IPS DF 19.7 (cell line): Measurements from ENCODE around the gene AMHR2.
A peak's percentile ranks its signal among the peaks of the same experiment; 100 is the strongest.
"Not testable (repeated sequence)": the region's sequence is repeated elsewhere in the genome, so short reads cannot be mapped to it uniquely, and the experiment has no call there.

Source experiments
- DNase-seq: peaks from one replicate; pipeline ENCODE4 v3.0.0-alpha.2; 2013; ENCODE audit warnings: low read depth, low spot score

AMHR2 gene

DNA sequence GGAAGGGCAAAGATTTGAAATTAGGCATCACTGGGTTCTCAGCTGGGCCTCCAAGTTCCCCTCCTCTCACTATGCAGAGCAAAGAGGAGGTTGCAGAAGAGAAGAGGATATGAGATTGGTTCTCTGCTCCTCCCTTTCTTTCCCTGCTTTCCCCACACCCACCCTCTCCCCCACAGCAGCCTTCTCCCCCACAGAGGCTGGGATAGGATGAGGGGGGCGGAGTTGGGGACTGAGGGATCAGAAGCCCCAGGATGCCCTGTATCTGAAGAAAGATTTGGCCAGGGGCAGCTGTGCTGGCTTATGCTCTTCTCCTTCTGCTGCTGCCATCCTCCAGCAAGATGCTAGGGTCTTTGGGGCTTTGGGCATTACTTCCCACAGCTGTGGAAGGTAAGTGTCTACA lies at the start of gene AMHR2:
Gene AMHR2 (plus strand): TSS at position 259 of the 400 bp plus-strand sequence. CDS start 80 bp downstream, at position 339.
- no peak for DNase-seq

DNA sequence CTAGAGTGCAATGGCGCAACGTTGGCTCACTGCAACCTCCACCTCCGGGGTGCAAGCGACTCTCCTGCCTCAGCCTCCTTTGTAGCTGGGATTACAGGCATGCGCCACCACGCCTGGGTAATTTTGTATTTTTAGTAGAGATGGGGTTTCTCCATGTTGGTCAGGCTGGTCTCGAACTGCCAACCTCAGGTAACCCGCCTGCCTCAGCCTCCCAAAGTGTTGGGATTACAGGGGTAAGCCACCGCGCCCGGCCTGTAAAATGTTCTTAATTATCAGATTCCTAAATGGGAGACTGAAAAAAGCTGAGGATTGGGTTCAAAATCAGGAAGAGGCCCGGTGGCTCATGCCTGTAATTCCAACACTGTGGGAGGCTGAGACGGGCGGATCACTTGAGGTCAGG lies 49.4 kb upstream of the AMHR2 start:
- not testable (repeated sequence) for DNase-seq

DNA sequence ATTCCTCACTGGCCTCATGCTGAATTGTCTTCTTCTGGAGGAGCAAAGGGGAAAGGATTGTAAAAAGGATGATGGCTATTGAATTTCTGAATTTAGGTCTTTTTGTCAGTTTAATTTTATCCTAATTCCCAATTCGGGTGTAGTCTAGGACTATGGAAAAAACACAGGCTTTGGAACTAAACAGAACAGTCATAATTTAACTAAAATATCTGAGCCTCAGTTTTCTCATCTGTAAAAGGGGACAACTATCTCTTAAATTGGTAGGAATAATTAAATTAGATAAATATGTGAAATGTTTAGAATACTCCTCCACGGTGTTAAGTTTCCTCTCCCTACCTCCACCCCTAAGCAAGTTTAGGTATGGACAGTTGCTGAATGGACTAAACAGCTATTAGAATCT lies 46.9 kb upstream of the AMHR2 start:
- no peak for DNase-seq

DNA sequence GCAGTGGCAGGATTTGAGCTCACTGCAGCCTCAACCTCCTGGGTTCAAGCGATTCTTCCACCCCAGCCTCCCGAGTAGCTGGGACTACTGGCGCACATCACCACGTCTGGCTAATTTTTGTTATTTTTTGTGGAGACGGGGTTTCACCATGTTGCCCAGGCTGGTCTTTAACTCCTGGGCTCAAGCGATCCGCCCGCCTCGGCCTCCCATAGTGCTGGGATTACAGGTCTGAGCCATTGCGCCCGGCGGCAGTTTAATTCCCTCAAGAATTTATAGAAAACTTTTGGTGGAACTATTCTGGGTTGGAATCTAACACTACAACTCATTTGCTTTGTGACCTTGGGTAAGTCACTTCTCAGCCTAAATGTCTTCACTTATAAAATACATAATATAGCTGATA lies 45.4 kb upstream of the AMHR2 start:
- DNase-seq = no peak

DNA sequence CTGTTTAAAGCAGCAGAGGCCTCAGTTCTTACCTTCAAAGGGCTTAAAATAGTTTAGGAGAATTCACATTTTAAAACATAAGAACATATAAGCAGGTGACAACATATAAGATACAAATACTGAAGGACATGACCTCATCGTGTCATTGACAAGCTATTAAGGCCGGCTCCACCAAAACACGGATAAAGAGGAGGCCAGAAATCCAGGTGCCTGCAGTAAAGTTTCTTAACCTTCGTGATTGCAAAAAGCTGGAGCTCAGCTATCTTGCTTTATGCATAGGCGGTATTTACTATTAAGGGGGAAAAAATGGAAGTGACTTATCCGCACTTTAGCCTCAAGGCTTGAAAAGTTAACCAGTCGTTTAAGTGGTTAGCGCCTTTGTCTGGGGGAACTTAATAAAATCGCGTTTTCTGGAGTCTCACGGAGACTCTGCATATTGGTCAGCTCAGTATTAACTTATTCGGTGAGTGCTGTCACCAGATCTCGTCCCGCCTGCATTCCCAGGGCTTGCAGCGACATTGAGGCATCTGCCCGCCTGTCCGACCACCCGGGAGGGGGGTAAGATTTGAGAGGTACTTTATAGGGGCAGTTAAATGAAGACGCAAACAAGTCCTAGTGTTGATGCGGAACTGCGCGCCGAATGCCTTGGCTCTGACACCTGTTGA lies 44.8 kb upstream of the AMHR2 start:
- DNase-seq = no peak

DNA sequence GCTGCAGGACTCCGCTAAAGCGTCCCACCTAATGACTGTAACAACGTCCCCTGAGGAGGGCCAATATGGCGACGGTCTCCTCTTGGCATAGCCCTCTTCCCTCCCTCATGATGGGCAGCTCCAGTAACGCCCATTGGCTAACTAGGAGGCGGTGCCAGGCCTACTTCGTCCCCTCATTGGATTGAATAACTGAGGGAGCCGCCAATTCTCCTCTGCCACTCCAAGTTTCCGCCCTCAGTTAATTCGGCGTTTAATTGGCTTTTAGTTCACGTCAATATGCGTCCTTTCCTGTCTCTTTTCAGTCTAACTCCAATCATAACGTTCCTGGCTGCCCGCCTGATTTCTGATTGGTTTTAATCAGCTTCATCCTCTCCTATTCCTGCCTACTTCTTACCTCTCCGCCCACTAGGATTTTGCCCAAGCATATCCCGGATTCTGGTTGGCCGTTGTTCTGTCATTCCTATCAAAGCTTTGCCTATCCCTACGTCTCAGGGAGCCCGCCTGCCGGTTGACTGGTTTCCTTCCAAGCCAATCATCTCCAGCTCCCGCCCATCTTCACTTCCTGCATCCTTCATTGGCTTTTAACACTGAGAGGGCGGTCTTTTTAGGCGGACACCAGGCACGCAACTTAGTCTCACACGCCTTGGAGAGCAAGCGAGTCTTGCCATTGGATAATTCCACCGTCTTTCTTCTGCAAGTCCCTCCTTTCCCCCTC lies 44.1 kb upstream of the AMHR2 start:
- DNase-seq = peak; percentile 100

DNA sequence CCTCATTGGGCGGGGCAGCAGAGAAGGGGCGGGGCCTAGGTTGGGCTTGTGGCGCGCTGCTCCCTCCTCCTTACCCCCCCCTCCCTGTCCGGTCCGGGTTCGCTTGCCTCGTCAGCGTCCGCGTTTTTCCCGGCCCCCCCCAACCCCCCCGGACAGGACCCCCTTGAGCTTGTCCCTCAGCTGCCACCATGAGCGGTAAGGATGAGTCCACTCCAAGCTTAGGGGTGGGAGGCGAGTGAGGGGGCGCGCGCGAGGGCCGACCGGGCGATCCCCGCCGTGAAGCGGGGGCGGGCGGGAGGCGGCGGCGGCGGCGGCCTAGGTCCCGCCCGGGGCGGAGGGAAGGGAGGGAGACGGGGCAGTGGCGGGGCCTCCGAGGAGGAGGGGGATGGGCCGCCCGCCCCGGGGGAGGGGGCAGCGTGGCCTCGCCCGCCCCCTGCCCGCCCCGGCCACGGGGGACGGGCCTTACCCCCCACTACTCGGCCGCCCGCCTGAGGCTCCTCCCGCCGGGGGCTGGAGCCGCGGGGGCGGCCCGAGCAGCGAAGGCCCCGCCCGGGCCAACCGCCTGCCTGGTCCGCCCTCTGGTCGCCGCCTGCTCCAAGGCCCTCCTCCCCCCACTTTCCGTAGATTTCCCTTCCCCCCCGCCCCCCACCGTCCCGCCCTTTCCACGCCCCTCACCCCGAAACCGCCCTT lies 43.4 kb upstream of the AMHR2 start, which contains the start of gene SP1:
Gene SP1 (plus strand): TSS at position 73 of the 690 bp plus-strand sequence. CDS start 116 bp downstream, at position 189.
- DNase-seq = no peak

DNA sequence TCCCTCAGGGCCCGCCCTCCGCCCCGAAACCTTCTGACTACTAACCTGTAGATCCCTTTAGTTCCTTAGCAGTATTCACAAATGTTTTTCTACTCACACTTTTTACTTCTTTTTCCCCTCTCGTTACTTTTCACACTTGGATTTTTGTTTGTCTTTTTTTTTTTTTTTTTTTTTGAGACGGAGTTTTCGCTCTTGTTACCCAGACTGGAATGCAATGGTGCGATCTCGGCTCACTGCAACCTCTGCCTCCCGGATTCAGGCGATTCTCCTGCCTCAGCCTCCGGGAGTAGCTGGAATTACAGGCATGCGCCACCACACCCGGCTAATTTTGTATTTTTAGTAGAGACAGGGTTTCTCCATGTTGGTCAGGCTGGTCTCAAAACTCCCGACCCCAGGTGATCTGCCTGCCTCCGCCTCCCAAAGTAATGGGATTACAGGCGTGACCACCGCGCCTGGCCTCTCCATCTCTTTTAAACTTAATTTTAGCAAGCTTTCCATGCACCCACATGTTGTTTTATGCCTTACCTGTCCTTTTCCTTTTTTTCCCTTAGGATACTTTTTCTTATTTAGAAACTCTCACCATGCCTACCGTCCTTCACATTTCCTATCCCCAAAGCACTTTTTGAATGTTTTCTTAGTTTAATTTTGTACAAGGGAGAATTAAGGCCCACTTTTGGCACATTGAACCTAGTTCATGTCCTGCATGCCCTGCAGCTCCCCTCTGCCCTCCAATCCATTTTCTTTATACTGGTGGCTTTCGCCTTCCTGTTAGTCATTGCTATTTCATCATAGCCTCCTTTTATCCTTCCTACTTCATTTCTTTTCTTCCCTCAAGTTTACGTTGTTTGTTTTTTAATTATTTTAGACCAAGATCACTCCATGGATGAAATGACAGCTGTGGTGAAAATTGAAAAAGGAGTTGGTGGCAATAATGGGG lies 42.6 kb upstream of the AMHR2 start:
- no peak for DNase-seq

DNA sequence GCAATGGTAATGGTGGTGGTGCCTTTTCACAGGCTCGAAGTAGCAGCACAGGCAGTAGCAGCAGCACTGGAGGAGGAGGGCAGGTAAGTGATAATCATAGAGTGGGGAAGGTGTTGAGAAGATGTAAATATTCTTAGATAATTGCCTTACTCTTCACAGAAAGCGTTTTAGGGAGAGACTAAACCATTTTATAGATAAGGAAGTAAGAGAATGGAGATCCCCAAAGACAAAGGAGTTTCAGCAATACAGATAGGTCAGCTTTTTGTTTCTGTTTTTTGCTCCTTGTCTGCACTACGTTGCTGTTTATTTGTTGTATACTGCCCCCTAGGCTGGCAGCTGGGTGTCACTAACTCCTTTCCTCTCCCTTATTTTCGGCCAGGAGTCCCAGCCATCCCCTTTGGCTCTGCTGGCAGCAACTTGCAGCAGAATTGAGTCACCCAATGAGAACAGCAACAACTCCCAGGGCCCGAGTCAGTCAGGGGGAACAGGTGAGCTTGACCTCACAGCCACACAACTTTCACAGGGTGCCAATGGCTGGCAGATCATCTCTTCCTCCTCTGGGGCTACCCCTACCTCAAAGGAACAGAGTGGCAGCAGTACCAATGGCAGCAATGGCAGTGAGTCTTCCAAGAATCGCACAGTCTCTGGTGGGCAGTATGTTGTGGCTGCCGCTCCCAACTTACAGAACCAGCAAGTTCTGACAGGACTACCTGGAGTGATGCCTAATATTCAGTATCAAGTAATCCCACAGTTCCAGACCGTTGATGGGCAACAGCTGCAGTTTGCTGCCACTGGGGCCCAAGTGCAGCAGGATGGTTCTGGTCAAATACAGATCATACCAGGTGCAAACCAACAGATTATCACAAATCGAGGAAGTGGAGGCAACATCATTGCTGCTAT lies 41.7 kb upstream of the AMHR2 start:
- no peak for DNase-seq

DNA sequence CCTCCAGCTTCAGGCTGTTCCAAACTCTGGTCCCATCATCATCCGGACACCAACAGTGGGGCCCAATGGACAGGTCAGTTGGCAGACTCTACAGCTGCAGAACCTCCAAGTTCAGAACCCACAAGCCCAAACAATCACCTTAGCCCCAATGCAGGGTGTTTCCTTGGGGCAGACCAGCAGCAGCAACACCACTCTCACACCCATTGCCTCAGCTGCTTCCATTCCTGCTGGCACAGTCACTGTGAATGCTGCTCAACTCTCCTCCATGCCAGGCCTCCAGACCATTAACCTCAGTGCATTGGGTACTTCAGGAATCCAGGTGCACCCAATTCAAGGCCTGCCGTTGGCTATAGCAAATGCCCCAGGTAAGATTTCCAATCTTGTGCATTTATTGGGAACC lies 40.4 kb upstream of the AMHR2 start:
- DNase-seq = no peak

DNA sequence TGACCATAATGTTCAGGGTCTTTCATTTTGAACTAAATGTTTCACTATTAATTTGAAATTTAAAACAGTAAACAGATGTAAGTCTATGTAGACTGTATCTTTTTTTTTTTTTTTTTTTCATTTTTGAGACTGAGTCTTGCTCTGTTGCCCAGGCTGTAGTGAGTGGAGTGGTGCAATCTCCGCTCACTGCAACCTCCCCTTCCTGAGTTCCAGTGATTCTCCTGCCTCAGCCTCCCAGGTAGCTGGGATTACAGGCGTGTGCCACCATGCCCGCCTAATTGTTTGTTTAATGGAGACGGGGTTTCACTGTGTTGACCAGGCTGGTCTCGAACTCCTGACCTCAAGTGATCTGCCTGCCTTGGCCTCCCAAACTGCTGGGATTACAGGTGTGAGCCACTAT lies 37.3 kb upstream of the AMHR2 start:
- DNase-seq = not testable (repeated sequence)

DNA sequence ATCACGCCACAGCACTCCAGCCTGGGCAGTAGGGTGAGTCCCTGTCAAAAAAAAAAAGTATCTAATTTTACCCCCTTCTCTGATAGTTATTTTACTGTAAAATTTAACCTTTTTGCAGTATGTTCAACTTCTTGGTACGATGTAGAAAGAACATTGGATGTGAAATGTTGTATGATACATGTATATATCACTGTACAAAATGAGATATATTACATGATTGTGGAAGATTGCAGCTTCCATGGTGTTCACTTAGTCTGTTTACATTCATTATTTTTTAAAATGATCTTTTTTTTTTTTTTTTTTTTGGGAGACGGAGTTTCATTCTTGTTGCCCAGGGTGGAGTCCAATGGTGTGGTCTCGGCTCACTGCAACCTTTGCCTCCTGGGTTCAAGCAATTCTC lies 34.7 kb upstream of the AMHR2 start:
- no peak for DNase-seq

DNA sequence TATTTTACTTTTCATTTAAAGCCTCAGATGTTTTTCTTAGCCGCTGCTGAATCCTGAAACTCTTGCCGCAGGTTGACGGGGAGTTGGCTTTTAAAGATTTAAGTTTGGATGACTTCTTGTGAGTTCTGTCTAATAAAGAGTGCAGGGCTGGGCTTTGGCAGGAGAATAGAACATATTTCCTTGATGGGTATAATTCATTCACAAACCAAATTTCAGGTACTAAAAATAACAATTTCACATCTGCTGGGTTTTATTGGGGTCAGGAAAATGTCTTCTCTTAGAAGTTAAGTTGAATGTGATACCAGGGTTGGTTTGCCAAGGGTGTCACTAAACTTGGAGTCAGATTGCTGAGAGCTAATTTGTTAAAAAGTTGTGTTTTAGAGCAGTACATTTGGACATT lies 34.0 kb upstream of the AMHR2 start:
- DNase-seq = no peak

DNA sequence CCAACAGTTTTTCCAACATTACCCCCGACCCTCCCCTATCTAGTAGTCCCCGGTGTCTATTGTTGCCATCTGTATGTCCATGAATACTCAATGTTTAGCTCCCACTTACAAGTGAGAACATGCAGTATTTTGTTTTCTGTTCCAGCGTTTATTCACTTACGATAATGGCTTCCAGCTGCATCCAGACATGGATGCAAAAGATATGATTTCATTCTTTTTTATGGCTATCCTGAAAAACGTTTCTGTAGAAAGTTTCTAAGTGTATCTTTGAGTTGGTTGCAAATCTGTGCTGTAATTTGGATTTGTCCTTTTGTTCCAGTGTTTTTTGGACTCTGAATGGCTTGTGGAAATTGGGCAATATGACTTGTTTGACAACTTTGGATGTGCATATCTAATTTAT lies 31.9 kb upstream of the AMHR2 start:
- DNase-seq = no peak

DNA sequence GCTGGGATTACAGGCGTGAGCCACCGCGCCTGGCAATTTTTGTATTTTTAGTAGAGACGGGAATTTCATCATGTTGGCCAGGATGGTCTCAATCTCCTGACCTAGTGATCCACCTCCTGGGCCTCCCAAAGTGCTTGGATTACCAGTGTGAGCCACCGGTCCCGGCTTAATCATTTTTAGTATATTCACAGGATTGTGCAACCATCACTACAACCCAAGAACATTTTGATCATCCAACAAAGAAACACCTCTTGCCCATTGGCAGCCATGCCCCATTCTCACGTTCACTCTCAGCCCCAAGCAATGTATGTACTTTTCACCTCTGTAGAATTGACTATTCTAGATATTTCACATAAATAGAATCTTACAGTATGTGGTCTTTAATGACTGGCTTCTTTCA lies 23.8 kb upstream of the AMHR2 start:
- DNase-seq = no peak

DNA sequence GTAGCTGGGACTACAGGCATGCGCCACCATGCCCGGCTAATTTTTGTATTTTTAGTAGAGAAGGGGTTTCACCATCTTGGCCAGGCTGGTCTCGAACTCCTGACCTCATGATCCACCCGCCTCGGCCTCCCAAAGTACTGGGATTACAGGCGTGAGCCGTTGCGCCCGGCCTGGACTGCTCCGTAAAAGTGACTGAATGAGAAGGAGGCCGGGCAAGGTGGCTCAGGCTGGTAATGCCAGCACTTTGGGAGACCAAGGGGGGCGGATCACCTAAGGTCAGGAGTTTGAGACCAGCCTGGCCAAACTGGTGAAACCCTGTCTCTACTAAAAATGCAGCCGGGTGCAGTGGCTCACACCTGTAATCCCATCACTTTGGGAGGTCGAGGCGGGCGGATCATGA lies 21.3 kb upstream of the AMHR2 start:
- DNase-seq = not testable (repeated sequence)

DNA sequence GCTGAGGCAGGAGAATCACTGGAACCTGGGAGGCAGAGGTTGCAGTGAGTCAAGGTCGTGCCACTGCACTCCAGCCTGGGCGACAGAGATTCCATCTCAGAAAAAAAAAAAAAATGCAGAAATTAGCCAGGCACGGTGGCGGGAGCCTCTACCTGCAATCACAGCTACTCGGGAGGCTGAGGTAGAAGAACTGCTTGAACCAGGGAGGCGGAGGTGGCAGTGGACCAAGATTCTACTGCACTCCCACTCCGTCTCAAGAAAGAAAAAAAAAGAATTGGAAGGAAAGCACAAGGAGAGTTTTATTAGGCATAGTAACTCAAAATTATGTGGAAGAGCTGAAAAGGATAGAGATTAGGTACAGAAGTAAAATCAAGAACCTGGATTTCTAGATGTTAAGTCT lies 20.8 kb upstream of the AMHR2 start:
- no peak for DNase-seq

DNA sequence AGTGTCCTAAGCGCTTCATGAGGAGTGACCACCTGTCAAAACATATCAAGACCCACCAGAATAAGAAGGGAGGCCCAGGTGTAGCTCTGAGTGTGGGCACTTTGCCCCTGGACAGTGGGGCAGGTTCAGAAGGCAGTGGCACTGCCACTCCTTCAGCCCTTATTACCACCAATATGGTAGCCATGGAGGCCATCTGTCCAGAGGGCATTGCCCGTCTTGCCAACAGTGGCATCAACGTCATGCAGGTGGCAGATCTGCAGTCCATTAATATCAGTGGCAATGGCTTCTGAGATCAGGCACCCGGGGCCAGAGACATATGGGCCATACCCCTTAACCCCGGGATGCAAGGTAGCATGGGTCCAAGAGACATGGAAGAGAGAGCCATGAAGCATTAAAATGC lies 12.7 kb upstream of the AMHR2 start:
- DNase-seq = no peak

DNA sequence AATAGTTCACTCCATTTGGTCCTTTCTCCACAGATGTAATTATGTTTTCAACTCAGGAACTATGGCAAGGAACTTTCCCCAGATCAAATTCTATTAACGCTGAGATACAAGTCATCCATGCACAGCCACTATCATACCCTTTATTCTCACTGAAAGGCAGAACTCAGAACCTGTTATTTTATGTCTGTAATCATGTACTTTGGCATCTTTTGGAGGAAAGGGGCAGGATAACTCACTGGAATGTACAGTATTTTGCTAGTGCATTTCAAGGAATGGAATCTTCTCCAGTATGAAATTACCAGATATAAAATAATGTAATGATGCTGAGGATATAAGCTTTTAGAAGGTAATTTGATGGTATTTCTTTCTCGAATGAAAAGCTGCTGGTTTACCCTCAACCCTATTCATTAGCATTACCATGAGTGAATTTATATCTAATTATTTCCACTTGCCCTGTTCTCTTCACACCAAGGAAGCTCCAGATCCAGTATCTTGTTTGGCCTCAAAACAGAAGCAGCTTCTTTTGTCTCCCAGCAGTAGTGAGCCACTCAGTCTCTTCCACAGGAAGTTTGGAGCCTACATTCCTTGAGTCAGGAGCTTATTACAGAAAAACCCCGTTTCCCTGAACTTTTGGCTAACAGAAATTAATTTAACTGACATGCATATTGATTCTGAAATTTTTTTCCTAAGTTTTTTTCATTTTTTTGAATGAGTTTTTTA lies 10.0 kb upstream of the AMHR2 start:
- no peak for DNase-seq
